ENCODE results near the gene SLC26A11.
A peak's percentile ranks its signal among the peaks of the same experiment; 100 is the strongest.
"Not testable (repeated sequence)": the region's sequence is repeated elsewhere in the genome, so short reads cannot be mapped to it uniquely, and the experiment has no call there.

The SLC26A11 gene

DNA sequence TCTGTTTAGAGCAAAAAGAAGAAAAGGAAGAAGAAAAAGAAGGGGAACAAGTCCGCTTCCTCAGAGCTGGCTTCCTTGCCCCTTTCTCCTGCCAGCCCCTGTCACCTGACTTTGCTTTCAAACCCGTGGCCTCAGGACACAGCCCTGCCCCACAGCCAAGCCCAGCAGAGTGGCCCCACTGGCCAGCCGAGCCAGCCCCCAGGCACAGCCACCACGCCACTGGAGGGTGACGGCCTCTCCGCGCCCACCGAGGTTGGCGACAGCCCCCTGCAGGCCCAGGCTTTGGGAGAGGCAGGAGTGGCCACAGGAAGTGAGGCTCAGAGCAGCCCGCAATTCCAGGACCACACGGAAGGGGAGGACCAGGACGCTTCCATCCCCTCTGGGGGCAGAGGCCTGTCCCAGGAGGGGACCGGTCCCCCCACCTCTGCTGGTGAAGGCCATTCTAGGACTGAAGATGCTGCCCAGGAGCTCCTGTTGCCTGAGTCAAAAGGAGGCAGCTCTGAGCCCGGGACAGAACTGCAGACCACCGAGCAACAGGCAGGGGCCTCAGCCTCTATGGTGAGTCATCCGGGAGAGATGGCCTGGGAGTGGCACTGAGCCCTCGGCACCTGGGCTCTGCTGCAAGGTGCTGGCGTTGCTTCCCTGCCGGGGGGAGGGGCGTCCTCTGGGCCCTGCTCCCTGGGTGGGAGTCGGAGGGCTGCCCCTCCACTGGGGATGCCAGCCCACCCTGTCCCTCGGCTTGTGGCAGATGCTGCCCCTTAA, 67.8 kb downstream of the SLC26A11 start:
- peak in 1 of 2 donors; percentile 7 for DNase-seq

DNA sequence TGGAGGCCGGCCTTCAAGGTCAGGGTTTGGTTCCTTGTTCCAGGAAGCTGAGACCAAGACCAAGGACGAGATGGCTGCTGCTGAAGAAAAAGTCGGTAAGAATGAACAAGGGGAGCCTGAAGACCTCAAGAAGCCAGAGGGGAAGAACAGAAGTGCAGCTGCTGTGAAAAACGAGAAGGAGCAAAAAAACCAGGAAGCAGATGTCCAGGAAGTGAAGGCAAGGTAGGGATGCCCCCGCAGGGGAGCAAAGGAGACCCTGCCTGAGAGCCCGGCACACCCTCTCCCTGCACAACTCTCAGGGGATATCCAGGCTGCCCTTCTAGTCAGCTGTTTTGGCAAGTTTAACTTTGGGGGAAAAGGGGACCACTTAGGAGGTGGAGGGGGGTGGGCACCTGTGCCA, 69.4 kb downstream of the SLC26A11 start:
- peak in 1 of 2 donors; percentile 5 for DNase-seq

DNA sequence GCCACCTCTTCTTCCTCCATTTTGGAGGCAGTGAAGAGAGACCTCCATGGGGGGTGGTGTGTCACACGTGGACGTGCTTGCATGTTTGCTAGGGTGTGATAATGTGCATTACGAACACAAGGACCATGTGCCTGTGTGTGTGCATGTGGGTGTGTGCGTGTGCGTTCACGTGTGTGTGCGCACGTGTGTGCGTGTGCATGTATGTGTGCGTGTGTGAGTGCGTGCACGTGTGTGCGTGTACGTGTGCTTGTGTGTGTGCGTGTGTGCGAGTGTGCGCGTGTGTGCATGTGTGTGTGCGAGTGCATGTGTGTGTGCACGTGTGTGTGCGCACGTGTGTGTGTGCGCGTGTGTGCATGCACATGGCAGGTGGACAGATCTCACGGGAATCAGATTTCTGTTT, 69.9 kb downstream of the SLC26A11 start:
- DNase-seq: no peak

DNA sequence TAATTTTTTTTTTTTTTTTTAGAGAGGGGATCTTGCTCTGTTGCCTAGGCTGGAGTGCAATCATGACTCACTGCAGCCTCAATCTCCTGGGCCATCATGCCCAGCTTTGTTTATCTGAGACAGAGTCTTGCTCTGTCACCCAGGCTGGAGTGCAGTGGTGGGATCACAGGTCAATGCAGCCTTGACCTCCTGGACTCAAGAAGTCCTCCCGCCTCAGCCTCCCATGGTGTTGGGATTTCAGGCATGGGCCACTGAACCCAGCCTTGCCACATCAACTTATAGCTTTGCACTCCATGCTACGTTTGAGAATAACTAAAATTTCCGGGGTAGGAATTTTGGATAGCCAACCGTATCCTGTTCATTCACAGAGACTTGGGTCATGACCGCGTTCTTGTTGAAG, 71.0 kb downstream of the SLC26A11 start:
- DNase-seq: no peak

DNA sequence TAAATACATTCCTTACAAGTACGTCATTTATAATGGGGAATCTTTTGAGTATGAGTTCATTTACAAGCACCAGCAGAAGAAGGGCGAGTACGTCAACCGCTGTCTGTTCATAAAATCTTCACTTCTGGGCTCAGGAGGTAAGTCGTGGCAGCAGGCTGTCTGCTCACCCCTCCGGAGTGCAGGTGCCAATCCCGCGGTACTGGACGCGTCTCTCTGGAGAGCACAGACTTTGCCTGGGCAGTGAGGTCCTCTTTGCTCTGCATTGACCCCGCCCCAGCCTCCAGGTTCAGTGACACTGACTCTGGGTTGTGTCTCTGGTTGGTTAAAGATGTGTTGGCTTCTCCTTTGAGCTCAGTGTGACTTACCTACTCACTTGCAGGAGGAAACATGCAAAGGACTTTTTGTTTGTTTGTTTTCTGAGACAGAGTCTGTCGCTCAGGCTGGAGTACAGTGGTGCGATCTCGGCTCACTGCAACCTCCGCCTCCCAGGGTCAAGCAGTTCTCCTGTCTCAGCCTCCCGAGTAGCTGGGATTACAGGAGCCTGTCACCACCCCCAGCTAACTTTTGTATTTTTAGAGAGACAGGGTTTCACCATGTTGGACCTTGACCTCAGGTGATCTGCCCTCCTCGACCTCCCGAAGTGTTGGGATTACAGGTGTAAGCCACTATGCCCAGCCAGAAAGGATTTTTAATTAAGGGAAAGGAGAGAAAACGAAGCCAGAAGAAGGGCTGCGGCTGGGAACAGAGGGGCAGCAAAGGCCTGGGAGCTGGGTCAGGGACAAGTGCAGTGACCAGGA, 71.7 kb downstream of the SLC26A11 start:
- no peak for DNase-seq

DNA sequence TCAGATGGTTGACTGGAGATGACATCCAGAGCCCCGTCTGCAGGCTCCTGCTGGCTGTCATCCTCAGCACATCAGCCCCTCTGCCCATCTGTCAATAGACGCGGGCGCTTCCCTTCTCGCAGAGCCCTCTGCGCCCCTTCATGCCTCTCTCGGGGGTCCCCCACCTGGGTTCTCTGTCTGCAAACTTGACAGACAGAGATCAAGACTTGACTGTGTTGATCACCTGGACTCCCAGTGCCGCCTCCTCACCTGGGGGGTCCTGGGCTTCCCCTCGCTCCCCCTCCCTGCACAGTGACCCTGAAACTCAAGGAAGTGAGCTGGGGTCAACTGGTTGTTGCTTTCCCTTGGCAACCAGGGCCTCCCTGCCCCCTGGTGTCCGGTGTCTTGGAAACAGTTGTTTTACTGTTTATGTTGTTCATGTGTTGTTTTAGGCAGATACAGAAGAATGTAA, 72.3 kb downstream of the SLC26A11 start:
- no peak for DNase-seq

DNA sequence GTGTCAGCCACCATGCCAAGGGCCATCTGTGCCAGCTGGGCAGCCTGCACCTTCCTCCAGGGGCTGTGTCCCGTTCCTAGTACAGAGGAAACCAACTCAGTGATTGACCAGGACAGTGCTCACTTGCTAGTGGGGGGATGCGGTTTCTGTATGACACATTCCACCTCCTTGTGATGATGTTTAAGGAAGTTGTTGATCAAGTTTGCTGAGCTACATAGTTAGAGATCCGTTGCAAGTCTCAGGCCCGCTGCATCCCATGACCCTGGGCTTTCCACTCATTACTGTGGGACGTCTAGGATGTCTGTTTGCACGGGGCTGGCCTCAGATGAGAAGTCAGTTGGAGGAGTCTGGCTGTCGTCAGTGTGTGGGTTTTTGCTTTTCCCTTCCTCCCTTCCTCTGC, 74.0 kb downstream of the SLC26A11 start:
- peak; percentile 72 to 93 for DNase-seq

DNA sequence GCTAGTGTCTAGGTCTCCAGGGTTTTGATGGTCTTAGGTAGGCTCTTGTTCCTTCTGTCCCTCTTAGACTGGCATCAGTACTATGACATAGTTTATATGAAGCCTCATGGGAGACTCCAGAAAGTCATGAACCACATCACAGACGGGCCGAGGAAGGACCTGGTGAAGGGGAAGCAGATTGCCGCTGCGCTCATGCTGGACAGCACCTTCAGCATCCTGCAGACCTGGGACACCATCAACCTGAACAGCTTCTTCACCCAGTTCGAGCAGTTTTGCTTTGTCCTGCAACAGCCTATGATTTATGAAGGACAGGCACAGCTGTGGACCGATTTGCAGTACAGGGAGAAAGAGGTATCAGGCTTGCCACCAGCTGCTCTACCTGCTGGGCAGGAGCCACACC, 74.4 kb downstream of the SLC26A11 start:
- no peak for DNase-seq

DNA sequence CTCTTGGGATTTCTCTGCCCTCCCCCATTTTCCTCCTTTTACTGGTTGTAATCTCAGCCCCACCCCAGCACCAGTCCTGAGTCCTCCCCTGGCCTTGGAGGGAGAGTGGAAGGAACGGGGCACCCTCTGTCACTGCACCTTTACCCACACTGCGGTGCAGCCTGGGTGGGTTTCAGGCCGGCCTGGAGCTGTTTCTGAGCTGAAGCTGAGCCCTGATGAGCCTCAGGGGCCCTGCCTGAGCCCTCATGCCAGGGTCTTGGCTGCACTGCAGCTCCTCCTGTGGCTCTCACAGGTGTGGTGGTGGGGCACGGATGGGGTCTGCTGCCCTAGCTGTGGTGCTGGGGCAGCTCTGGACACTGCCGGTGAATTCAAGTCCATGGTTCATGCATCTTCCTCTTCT, 74.9 kb downstream of the SLC26A11 start:
- DNase-seq: no peak

DNA sequence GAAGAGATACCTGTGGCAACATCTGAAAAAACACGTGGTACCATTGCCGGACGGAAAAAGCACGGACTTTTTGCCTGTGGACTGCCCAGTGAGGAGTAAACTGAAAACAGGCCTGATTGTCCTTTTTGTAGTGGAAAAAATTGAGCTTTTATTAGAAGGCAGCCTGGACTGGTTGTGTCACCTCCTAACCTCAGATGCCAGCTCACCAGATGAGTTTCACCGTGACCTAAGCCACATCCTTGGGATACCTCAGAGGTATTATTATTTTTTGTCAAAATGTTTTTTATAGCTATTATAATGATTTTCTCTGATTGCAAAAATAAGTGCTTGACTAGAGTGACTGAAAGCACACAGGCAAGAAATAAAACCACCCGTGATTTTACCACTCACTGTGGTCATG, 75.3 kb downstream of the SLC26A11 start:
- DNase-seq: no peak

DNA sequence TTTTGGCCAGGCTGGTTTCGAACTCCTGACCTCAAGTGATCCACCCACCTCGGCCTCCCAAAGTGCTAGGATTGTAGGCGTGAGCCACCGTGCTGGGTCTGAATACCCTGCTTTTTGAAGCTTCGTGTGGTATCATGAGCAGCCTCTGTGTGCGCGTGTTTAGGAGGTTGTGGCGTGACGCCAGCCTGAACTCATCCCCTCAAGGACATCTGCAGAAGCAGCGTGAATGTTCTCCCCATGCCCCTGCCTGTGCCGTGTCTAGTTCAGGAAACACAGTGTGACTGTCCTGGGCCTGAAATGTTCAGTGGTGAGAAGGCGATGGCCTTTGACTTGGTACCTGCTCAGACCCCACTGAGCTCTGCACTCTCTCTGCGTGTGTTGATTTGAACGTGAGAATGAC, 76.0 kb downstream of the SLC26A11 start:
- no peak for DNase-seq

DNA sequence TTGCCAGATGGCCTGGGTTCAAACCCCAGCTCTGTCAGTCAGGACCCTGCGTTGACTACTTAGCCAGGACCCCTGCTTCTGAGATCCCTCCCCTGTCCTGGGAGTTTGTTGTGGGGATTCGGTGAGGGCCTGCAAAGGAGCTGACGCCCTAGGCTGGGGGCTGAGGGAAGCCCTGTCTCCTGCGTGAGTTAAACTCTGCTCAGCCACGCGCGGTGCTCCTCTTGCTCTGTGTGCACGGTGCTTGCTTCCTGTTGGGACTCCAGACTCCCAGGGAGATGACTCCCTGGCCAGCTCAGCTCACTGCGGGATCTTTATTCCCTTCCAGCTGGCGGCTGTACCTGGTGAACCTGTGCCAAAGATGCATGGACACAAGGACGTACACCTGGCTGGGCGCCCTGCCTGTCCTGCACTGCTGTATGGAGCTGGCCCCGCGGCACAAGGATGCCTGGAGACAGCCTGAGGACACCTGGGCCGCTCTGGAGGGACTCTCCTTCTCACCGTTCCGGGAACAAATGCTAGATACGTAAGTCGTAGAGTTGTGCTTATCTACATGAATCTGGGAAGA, 77.9 kb downstream of the SLC26A11 start:
- DNase-seq: no peak

DNA sequence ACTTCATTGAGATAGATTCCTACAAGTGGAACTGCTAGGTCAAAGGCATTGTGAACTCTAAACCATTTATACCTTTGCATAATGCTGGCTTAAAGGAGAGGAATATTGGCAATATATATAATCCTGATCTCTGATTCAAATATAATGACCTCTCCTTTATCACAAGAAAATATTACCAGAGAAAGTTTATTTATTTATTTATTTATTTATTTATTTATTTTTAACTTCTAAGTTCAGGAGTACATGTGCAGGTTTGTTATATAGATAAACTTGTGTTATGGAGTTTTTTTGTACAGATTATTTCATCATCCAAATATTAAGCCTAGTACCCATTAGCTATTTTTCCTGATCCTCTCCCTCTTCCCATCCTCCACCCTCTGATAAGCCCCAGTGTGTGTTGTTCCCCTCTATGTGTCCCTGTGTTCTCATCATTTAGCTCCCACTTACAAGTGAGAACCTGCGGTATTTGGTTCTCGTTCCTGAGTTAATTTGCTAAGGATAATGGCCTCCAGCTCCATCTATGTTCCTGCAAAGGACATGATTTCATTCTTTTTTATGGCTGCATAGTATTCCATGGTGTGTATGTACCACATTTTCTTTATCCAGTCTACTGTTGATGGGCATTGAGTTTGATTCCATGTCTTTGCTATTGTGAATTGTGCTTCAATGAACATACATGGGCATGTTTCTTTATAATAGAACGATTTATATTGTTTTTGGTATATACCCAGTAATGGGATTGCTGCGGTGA, 79.3 kb downstream of the SLC26A11 start:
- DNase-seq: not testable (repeated sequence)

DNA sequence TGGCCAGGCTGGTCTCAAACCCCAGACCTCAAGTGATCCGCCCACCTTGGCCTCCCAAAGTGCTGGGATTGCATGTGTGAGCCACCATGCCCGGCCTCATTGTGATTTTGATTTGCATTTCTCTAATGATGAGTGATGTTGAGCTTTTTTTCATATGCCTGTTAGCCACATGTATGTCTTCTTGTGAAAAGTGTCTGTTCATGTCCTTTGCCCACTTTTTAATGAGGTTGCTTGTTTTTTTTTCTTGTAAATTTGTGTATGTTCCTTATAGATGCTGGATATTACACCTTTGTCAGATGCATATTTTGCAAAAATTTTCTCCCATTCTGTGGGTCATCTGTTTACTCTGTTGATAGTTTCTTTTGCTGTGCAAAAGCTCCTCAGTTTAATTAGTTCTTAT, 80.5 kb downstream of the SLC26A11 start:
- DNase-seq: not testable (repeated sequence)
